Spleen (tissue), 7 donors: Measurements from ENCODE around the gene CCDC73.

ENCODE experiments used
- CTCF ChIP-seq, 11 experiments: fragments of 200-600 bp in 7 of 11; fragments of 450-650 bp in 4 of 11; sonication (generic) in 4 of 11; IDR thresholded peaks in 8 of 11; conservative IDR thresholded peaks in 3 of 11; 1 replicate in 7 of 11; 2 replicates in 4 of 11; pipeline versions ENCODE4 v1.4.0 to v1.8.0; 2016 to 2021; ENCODE audit warnings: antibody characterized with exemption in 11 of 11, inconsistent platforms in 4 of 11, mild to moderate bottlenecking in 1 of 11
- POLR2A ChIP-seq, 3 donors: fragments of 450-650 bp; IDR thresholded peaks; one replicate each; pipeline ENCODE4 v1.5.1; 2017; ENCODE audit warnings: antibody characterized with exemption in 3 of 3, mild to moderate bottlenecking in 1 of 3
- POLR2AphosphoS5 ChIP-seq, 3 donors: sonication (generic); formaldehyde crosslinking; IDR thresholded peaks; one replicate each; pipeline ENCODE4 v1.5.1; 2017; ENCODE audit warnings: antibody characterized with exemption in 3 of 3
- donor health status: DM: no; HTN: no; CAD: no; lungs with moderate emphysema.
- donor health status: DM: no; HTN: no; CAD: no.
- donor health status: DM: no; HTN: no; CAD: no.

- TF ChIP-seq CTCF (IDR thresholded peaks at IDR 0.05 in 8 of 11, conservative IDR thresholded peaks at IDR 0.05 in 3 of 11) (no peak), POLR2AphosphoS5 (IDR thresholded peaks at IDR 0.05) (no peak), POLR2A (IDR thresholded peaks at IDR 0.05) (no peak)
Measured at GRCh38 chr11:32561835-32562234, 232.6 kb downstream of the CCDC73 start.
